H9 (cell line): ENCODE data around the gene RABIF. TPM values are rescaled to one million over a fixed set of nuclear protein-coding genes. Genes with fewer than 3 reads are reported as not detected.
A peak's percentile ranks its signal among the peaks of the same experiment; 100 is the strongest.

Experiments used
- DNase-seq: peaks from one replicate; pipeline ENCODE4 v3.0.0-alpha.2; 2017
- H2AFZ ChIP-seq: one replicate; pipeline ENCODE4 v1.6.1; 2013; ENCODE audit warnings: mild to moderate bottlenecking, low read length, control low read depth, moderate library complexity
- H2AK5ac ChIP-seq: 2 replicates; pipeline ENCODE4 v1.6.1; 2013; ENCODE audit warnings: low read length, control low read depth, mixed read lengths; ENCODE audit not compliant: insufficient read length
- H2BK120ac ChIP-seq: one replicate; pipeline ENCODE4 v1.6.1; 2013; ENCODE audit warnings: low read depth, mild to moderate bottlenecking, low read length, control low read depth, inconsistent platforms; ENCODE audit not compliant: poor library complexity, severe bottlenecking
- H2BK12ac ChIP-seq: 2 replicates; pipeline ENCODE4 v1.6.1; 2013; ENCODE audit warnings: low read length, control low read depth, mixed read lengths, low read depth; ENCODE audit not compliant: insufficient read length
- H2BK15ac ChIP-seq: 2 replicates; pipeline ENCODE4 v1.6.1; 2013; ENCODE audit warnings: low read depth, low read length, control low read depth
- H2BK20ac ChIP-seq: one replicate; pipeline ENCODE4 v1.6.1; 2013; ENCODE audit warnings: low read depth, mild to moderate bottlenecking, low read length, control low read depth, inconsistent platforms; ENCODE audit not compliant: poor library complexity, severe bottlenecking
- H2BK5ac ChIP-seq: 2 replicates; pipeline ENCODE4 v1.6.1; 2013; ENCODE audit warnings: low read length, control low read depth, mixed read lengths; ENCODE audit not compliant: insufficient read length
- H3K14ac ChIP-seq: 2 replicates; pipeline ENCODE4 v1.6.1; 2013; ENCODE audit warnings: low read length, control low read depth; ENCODE audit not compliant: insufficient read depth
- H3K18ac ChIP-seq: 2 replicates; pipeline ENCODE4 v1.6.1; 2013; ENCODE audit warnings: low read depth, mild to moderate bottlenecking, mixed read lengths, low read length, control low read depth; ENCODE audit not compliant: insufficient read length
- H3K23ac ChIP-seq: 2 replicates; pipeline ENCODE4 v1.6.1; 2013; ENCODE audit warnings: low read length, control low read depth, mixed read lengths, low read depth; ENCODE audit not compliant: insufficient read length
- H3K23me2 ChIP-seq: 2 replicates; pipeline ENCODE4 v1.6.1; 2013; ENCODE audit warnings: low read depth, mild to moderate bottlenecking, mixed read lengths, low read length, control low read depth; ENCODE audit not compliant: insufficient read length, poor library complexity, severe bottlenecking
- H3K27ac ChIP-seq: 2 replicates; pipeline ENCODE4 v1.5.1; 2013; ENCODE audit warnings: low read length, control low read depth, mixed read lengths, low read depth; ENCODE audit not compliant: insufficient read length
- H3K27me3 ChIP-seq: 2 replicates; pipeline ENCODE4 v1.6.1; 2013; ENCODE audit warnings: low read length, control low read depth, inconsistent platforms; ENCODE audit not compliant: insufficient read depth
- H3K4ac ChIP-seq: 2 replicates; pipeline ENCODE4 v1.6.1; 2013; ENCODE audit warnings: low read depth, mild to moderate bottlenecking, control low read depth, inconsistent platforms, low read length, moderate library complexity
- H3K4me1 ChIP-seq: 2 replicates; pipeline ENCODE4 v1.6.1; 2013; ENCODE audit warnings: low read length, control low read depth, inconsistent platforms; ENCODE audit not compliant: insufficient read depth
- H3K4me2 ChIP-seq: 2 replicates; pipeline ENCODE4 v1.6.1; 2013; ENCODE audit warnings: low read length, control low read depth, mixed read lengths; ENCODE audit not compliant: insufficient read length, insufficient read depth
- H3K56ac ChIP-seq: 2 replicates; pipeline ENCODE4 v1.6.1; 2013; ENCODE audit warnings: low read depth, mild to moderate bottlenecking, mixed read lengths, low read length, control low read depth; ENCODE audit not compliant: insufficient read length
- H3K79me1 ChIP-seq: 2 replicates; pipeline ENCODE4 v1.6.1; 2013; ENCODE audit warnings: low read depth, mild to moderate bottlenecking, moderate library complexity, low read length, control low read depth, inconsistent platforms; ENCODE audit not compliant: insufficient read depth, poor library complexity, severe bottlenecking
- H3K79me2 ChIP-seq: 2 replicates; pipeline ENCODE4 v1.6.1; 2013; ENCODE audit warnings: low read length, control low read depth, inconsistent platforms; ENCODE audit not compliant: insufficient read depth
- H3K9ac ChIP-seq: 2 replicates; pipeline ENCODE4 v1.6.1; 2013; ENCODE audit warnings: low read length, control low read depth, mixed read lengths; ENCODE audit not compliant: insufficient read length; ENCODE audit errors: extremely low read depth
- H3K9me3 ChIP-seq: one replicate; pipeline ENCODE4 v1.6.1; 2013; ENCODE audit warnings: low read depth, low read length, inconsistent platforms; ENCODE audit not compliant: control insufficient read depth
- H3T11ph ChIP-seq: one replicate; pipeline ENCODE4 v1.6.1; 2013; ENCODE audit warnings: mild to moderate bottlenecking, low read length, control low read depth, inconsistent platforms
- H4K20me1 ChIP-seq: one replicate; pipeline ENCODE4 v1.6.1; 2013; ENCODE audit not compliant: control insufficient read depth, insufficient read length, insufficient read depth
- H4K5ac ChIP-seq: 2 replicates; pipeline ENCODE4 v1.6.1; 2013; ENCODE audit warnings: low read depth, mild to moderate bottlenecking, mixed read lengths, low read length, control low read depth; ENCODE audit not compliant: insufficient read length
- H4K8ac ChIP-seq: replicated peaks from 2 replicates; pipeline ENCODE4 v1.6.1; 2013; ENCODE audit warnings: low read length, control low read depth, mixed read lengths, low read depth; ENCODE audit not compliant: insufficient read length
- H4K91ac ChIP-seq: 2 replicates; pipeline ENCODE4 v1.6.1; 2013; ENCODE audit warnings: low read depth, mild to moderate bottlenecking, moderate library complexity, mixed read lengths, low read length, control low read depth; ENCODE audit not compliant: insufficient read length
- H3K27ac Mint-ChIP-seq, 3 experiments: 2 replicates in 2 of 3; 3 replicates in 1 of 3; pipeline ENCODE4 v1.8.0; 2020 to 2021; ENCODE audit warnings: mixed read lengths in 3 of 3, mild to moderate bottlenecking in 1 of 3, moderate library complexity in 1 of 3
- H3K27me3 Mint-ChIP-seq: 2 replicates; pipeline ENCODE4 v1.8.0; 2021; ENCODE audit warnings: low read depth, mild to moderate bottlenecking, moderate library complexity, mixed read lengths
- H3K36me3 Mint-ChIP-seq, 3 experiments: 2 replicates in 2 of 3; 3 replicates in 1 of 3; pipeline ENCODE4 v1.8.0; 2020 to 2021; ENCODE audit warnings: low read depth in 3 of 3, mixed read lengths in 3 of 3; ENCODE audit not compliant: insufficient read depth in 1 of 3
- H3K4me1 Mint-ChIP-seq, 2 experiments: 2 replicates each; pipeline ENCODE4 v1.8.0; 2020; ENCODE audit warnings: mixed read lengths in 2 of 2
- H3K4me3 Mint-ChIP-seq, 2 experiments: 2 replicates in 1 of 2; 3 replicates in 1 of 2; pipeline ENCODE4 v1.8.0; 2020 to 2021; ENCODE audit warnings: mild to moderate bottlenecking in 2 of 2, mixed read lengths in 2 of 2, moderate library complexity in 1 of 2
- H3K9me3 Mint-ChIP-seq, 2 experiments: 2 replicates in 1 of 2; 3 replicates in 1 of 2; pipeline ENCODE4 v1.8.0; 2020; ENCODE audit warnings: mild to moderate bottlenecking in 2 of 2, mixed read lengths in 2 of 2, moderate library complexity in 1 of 2
- WGBS: extraction: QIAGEN DNeasy Blood & Tissue Kit; methylation state at CpG from one replicate; pipeline ENCODE4 v1.1.7; 2013; ENCODE audit warnings: missing lambda C conversion rate, low lambda C conversion rate, mixed read lengths; ENCODE audit not compliant: insufficient read length; ENCODE audit errors: extremely low coverage; 5-methylcytosine and 5-hydroxymethylcytosine counted together
- total RNA-seq: library from RNA; stranded (reverse); gene quantifications from 2 replicates; pipeline ENCODE4 v1.2.1, GENCODE V29; 2021
- TF ChIP-seq, protein P1 (sequence below): fragments of 200-600 bp; sonication (generic); conservative IDR thresholded peaks from 3 replicates; pipeline ENCODE4 v1.8.0; 2021; ENCODE audit warnings: antibody characterized with exemption, mild to moderate bottlenecking

Gene RABIF
- total RNA-seq, 1 experiment from 2014 or later: 8.3 TPM

DNA sequence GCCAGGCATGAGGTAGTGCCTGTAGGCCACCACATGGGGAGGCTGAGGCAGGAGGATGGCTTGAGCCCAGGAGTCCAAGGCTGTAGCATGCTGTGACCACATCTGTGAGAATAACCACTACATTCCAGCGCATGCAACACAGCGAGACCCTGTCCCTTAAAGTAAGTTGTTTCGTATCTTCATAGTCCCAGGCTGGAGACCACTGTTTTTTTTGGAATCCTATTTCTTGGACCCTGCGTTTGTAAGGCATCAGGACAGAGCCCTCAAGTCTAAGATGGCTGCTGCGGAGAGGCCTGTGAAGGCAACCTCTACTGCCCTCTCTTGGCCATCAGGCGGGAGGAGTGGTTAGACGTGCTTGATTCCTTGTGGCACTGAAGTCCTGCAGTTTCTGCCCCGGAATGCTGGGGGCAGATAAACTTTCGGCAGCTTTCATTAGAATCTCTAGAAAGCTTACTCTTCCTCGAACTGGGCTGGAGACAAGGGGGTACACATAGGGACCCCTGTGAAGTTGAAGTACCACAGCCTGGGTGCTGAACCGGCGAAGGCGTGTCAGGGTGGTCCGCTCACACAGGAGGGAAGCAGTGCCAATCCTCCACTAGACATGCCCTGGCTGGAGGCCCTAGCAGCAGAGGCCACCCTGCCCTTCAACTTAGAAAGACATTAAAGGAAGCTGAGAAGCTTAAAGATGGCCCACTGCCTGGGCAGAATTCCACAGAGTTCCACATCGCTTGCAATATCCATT lies 36.6 kb downstream of the RABIF start:
- Mint-ChIP-seq H3K36me3 (peaks cover 14 to 61% (median 39%) of the 10 kb centered on the region in 3 experiments; a peak in 6 of 7 replicates), H3K27ac (peak overlapping the region in 2 of 3 experiments; percentile 3 to 61; a peak in 2 of 7 replicates), H3K4me1 (peaks cover 0 to 3% of the 10 kb centered on the region in 2 experiments; a peak in 2 of 4 replicates), H3K4me3 (no peak overlapping the region), H3K27me3 (no peaks in the 10 kb centered on the region), H3K9me3 (no peaks in the 10 kb centered on the region)
- Histone ChIP-seq H3K18ac (peak overlapping the region; percentile 40), H3K4ac (no peak overlapping the region), H3K23ac (no peak overlapping the region), H3K56ac (no peak overlapping the region), H2BK5ac (no peak overlapping the region), H2BK12ac (no peak overlapping the region), H3K27ac (no peak overlapping the region), H4K8ac (no peak overlapping the region), H2AFZ (no peak overlapping the region), H4K20me1 (no peaks in the 10 kb centered on the region), H4K91ac (no peak overlapping the region), H3K79me2 (no peaks in the 10 kb centered on the region), H3K9ac (no peak overlapping the region), H4K5ac (no peak overlapping the region), H2BK15ac (no peak overlapping the region), H3T11ph (no peak overlapping the region), H3K27me3 (no peaks in the 10 kb centered on the region), H3K79me1 (no peaks in the 10 kb centered on the region), H3K4me2 (no peak overlapping the region), H3K14ac (no peak overlapping the region), H3K23me2 (no peaks in the 10 kb centered on the region), H2BK120ac (no peak overlapping the region), H2BK20ac (no peak overlapping the region), H2AK5ac (no peak overlapping the region), H3K9me3 (no peaks in the 10 kb centered on the region), H3K4me1 (no peaks in the 10 kb centered on the region)
- no CpG with 5 or more reads among the region's 15 CpGs for WGBS
- peak; percentile 79 for DNase-seq
- TF ChIP-seq, protein P1, sequence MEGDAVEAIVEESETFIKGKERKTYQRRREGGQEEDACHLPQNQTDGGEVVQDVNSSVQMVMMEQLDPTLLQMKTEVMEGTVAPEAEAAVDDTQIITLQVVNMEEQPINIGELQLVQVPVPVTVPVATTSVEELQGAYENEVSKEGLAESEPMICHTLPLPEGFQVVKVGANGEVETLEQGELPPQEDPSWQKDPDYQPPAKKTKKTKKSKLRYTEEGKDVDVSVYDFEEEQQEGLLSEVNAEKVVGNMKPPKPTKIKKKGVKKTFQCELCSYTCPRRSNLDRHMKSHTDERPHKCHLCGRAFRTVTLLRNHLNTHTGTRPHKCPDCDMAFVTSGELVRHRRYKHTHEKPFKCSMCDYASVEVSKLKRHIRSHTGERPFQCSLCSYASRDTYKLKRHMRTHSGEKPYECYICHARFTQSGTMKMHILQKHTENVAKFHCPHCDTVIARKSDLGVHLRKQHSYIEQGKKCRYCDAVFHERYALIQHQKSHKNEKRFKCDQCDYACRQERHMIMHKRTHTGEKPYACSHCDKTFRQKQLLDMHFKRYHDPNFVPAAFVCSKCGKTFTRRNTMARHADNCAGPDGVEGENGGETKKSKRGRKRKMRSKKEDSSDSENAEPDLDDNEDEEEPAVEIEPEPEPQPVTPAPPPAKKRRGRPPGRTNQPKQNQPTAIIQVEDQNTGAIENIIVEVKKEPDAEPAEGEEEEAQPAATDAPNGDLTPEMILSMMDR: peak; percentile 86
